IgD-negative memory B cell (primary cell): Measurements from ENCODE around the gene KRT2. TPM values are rescaled to one million over a fixed set of nuclear protein-coding genes. Genes with fewer than 3 reads are reported as not detected.

Experiments used
- H3K27ac Mint-ChIP-seq, 3 donors: one replicate each; pipeline ENCODE4 v1.8.0; 2020 to 2022; ENCODE audit warnings: mild to moderate bottlenecking in 3 of 3, mixed read lengths in 3 of 3, moderate library complexity in 1 of 3
- H3K27me3 Mint-ChIP-seq: one replicate; pipeline ENCODE4 v1.8.0; 2021; ENCODE audit warnings: mixed read lengths
- H3K36me3 Mint-ChIP-seq: one replicate; pipeline ENCODE4 v1.8.0; 2020; ENCODE audit warnings: mild to moderate bottlenecking, mixed read lengths
- H3K4me1 Mint-ChIP-seq, 3 donors: one replicate each; pipeline ENCODE4 v1.8.0; 2020 to 2022; ENCODE audit warnings: mixed read lengths in 3 of 3, mild to moderate bottlenecking in 1 of 3
- H3K4me3 Mint-ChIP-seq, 4 donors: one replicate each; pipeline ENCODE4 v1.8.0; 2020 to 2022; ENCODE audit warnings: mild to moderate bottlenecking in 4 of 4, mixed read lengths in 4 of 4, moderate library complexity in 3 of 4
- H3K9me3 Mint-ChIP-seq, 3 donors: one replicate each; pipeline ENCODE4 v1.8.0; 2020 to 2021; ENCODE audit warnings: mixed read lengths in 3 of 3, mild to moderate bottlenecking in 1 of 3
- polyA plus RNA-seq: library from polyadenylated mRNA; unstranded; fragments of 300-500 nt; fragmentation: Illumina TruSeq; gene quantifications from one replicate; pipeline ENCODE4 v1.2.3, GENCODE V29; 2021

KRT2 gene
- polyA plus RNA-seq, 1 donor from 2014 or later: not detected

DNA sequence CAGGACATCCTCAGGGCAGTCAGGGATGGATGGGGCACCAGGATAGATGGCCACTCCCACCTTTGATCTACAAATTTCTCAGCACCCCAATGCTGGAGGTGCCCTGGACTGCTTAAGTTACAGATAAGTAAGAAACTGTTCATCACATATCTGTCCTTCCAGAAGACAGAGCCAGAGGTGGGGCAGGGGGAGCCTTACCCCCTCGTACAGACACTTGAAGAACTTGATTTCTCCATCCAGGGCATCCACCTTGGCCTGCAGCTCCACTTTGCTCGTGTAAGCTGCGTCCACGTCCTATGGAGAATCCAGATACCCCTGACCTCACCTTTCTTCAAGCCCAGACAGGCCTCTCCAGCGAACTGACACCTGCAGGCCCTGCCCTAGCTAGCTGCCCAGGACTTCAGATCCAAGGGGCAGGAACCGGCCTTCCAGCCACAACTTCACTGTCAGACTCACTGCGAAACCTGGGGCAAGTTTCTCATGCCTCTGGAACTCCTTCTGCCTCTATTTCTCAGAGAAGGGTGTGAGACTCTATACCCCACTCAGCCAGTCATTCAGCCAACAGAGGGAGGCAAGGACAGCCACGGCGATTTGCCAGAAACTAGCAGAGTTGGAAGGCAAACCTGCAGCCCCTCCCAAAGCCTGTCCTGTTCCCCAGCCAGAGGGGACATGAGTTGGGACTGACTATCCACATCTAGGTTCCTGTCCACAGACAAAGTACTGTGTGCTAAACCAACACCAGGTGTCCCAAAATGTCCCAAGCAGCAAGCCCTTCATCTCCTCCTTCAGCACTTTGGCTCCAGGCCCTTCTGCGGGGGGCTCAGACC lies 37.4 kb downstream of the KRT2 start:
- Mint-ChIP-seq H3K27ac (no peak overlapping the region), H3K4me3 (no peak overlapping the region), H3K4me1 (no peaks in the 10 kb centered on the region), H3K36me3 (peaks cover 2% of the 10 kb centered on the region), H3K9me3 (peaks cover 0 to 2% (median 0%) of the 10 kb centered on the region in 3 donors), H3K27me3 (peaks cover 36% of the 10 kb centered on the region)

DNA sequence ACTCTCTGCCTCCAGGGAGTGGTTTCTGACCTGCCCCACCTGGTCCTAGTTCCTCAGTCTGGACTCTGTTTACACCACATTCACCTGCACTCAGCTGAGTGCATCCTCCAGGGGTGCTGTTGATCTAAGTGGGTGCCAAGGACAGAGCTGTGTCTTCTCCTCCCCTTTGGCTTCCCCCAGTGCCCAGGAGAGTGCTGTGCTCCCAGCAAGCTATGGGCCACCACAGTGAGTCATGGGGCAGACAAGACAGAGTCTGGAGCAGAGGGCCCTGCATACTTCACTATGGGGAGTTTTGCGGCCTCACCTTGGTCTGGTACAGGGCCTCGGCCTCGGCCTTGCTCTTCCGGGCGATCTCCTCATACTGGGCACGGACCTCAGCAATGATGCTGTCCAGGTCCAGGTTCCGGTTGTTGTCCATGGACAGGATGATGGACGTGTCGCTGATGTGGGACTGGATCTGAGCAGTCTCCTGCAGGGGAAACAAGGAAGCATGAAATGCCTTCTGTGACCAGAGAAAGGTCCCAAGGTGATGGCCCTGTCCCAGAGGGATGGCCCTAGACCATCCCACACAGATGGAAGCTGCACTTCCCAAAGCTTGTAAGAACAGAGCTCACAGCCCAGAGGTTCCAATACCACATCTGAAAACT lies 38.5 kb downstream of the KRT2 start:
- H3K36me3 Mint-ChIP-seq: no peaks in the 10 kb centered on the region
- H3K27ac Mint-ChIP-seq: peak overlapping the region in 1 of 3 donors; percentile 59
- peaks cover 0 to 2% (median 0%) of the 10 kb centered on the region in 3 donors for H3K4me1 Mint-ChIP-seq
- H3K27me3 Mint-ChIP-seq: peaks cover 39% of the 10 kb centered on the region
- H3K9me3 Mint-ChIP-seq: no peaks in the 10 kb centered on the region
- H3K4me3 Mint-ChIP-seq: no peak overlapping the region

DNA sequence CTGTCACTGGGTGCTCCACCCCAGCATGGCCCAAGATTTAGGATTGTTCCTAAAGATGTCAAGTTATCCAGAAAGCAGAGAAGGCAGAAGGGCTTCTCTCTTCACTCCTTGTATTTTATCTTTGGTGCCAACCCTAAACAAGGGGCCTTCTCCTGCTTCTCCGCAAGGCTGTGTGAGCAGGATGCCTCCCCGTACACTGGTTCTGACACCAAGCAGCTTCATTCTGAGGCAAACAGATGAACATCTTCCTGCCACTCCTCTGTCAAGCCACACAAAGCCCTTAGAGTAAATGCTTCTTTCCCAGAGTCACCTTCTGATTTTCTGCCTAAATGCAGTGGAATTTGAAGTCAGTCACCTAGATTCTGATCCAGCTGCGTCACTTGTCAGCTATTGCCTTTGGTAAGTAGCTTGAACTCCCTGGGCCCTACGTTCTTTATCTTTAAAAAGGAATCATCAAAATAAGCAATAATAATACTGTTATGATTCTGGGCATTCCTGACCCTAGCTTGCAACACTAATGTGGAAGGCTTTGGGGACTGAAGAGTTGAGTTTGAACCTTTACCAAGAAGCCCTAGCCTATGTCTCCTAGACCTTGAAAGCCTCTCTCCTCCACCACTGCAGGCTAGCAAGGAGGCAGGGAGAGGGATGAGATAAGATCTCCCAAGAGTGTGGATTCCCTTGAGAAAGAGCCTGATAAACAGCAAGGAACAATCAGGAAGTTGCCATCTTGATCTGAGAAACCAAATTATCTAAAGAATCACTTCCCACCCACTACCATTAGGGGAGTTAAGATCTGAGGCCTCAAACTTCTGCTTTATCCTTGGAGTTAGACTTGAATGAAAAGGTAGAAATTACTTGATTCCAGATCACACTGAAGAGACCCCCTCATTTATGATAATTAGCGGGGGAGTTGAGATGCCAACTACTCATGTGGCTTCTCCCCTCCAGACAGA lies 39.3 kb downstream of the KRT2 start:
- H3K4me1 Mint-ChIP-seq: peaks cover 0 to 2% (median 0%) of the 10 kb centered on the region in 3 donors
- peaks cover 39% of the 10 kb centered on the region for H3K27me3 Mint-ChIP-seq
- H3K27ac Mint-ChIP-seq: peak overlapping the region in 1 of 3 donors; percentile 1
- no peaks in the 10 kb centered on the region for H3K9me3 Mint-ChIP-seq
- no peak overlapping the region for H3K4me3 Mint-ChIP-seq
- no peaks in the 10 kb centered on the region for H3K36me3 Mint-ChIP-seq

DNA sequence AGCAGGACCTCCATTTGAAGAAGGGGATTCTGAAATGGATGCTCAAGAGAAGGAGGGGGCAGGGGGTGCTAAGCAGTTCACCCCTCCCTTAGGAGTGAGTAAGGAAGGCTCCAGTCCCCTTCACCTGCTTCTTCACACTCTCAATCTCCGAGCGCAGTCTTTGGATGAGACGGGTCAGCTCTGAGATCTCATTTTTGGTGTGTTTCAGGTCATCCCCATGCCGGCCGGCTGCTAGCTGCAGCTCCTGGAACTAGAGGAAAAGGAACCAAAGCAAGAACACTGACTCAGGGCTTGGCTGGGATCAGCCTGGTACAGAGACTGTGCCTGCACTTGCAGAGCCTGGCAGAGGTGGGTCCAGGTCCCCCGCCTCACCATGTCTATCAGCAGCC lies 40.9 kb downstream of the KRT2 start:
- Mint-ChIP-seq H3K9me3 (no peaks in the 10 kb centered on the region), H3K36me3 (no peaks in the 10 kb centered on the region), H3K27me3 (peaks cover 35% of the 10 kb centered on the region), H3K4me1 (peaks cover 0 to 2% (median 0%) of the 10 kb centered on the region in 3 donors), H3K4me3 (no peak overlapping the region), H3K27ac (no peak overlapping the region)

DNA sequence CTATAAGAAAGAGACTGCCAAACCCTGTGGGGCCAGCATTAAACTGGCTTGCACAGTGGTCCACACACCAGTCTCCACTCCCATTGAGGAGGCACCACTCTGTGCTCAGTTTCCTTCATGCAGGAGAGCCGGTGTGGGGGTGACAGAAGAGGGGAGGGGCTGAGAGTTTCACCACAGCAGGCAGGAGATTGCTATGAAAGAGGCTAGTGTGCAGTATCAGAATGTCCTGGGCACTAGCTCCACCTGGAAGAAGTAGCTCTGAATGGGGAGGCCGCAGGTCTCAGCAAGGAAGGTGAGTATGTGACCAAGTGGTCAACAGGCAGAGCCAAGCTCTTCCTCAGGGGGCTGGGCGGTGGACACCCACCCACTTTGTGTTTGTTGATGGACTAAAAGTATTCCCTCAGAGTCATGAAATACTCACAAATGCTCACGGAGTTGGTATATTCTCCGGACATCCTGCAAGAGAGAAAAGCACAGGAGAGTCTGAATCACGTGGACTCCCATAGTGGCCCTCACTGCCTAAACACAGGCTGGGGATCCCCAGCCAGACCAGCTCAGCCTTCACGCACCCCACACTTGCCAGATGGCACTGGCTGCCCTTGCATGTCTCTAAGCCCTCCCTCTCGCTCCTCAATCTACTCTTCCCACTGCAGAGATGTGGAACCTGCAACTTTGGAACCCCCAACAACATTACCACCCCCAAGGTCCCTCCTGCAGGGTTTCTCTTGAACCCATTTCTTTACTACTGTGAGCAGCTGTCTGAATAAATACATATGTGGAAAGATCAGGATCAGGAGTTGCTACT lies 43.0 kb downstream of the KRT2 start:
- H3K36me3 Mint-ChIP-seq: no peaks in the 10 kb centered on the region
- H3K27ac Mint-ChIP-seq: no peak overlapping the region
- no peaks in the 10 kb centered on the region for H3K9me3 Mint-ChIP-seq
- no peak overlapping the region for H3K4me3 Mint-ChIP-seq
- H3K27me3 Mint-ChIP-seq: peaks cover 29% of the 10 kb centered on the region
- peaks cover 0 to 2% (median 0%) of the 10 kb centered on the region in 3 donors for H3K4me1 Mint-ChIP-seq

DNA sequence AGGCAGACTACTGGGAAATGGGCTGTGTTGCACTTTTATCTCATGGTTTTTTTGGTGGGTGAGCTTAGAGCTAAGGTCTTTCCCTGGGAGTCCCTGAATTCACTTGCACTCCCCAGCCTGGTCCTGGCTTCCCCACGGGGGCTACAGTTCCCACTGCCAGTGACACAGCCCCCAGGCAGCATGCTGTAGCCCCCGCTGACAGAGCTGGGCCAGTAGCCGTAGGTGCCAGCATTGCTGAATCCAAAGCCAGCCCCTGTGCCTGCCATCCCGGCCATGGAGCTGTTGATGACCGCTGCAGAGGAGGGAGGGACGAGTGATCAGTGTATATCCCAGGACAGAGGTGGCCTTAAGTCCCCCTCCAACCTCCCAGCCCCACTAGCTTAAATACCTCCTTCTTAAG lies 43.9 kb downstream of the KRT2 start:
- Mint-ChIP-seq H3K36me3 (no peaks in the 10 kb centered on the region), H3K4me3 (no peak overlapping the region), H3K27me3 (peaks cover 32% of the 10 kb centered on the region), H3K27ac (no peak overlapping the region), H3K4me1 (peaks cover 0 to 2% (median 0%) of the 10 kb centered on the region in 3 donors), H3K9me3 (no peaks in the 10 kb centered on the region)

DNA sequence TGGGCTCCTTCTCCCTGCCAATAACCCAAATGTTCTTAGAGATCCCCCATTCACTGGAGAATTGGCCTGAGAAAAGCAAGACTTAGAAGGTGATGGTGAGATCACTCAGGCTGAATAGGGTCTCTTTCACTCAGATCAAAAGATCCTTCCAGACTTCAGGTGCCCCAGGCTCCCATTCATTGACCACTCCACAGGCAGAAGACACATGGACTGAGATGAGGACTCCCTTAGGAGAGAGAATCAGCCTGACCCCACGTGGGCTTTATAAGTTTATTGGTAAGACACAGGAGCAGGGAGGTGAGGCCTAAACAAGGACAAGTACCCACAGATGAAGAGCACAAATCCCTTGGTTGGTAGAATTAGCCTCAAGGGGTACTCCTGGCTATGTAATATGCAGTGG lies 44.7 kb downstream of the KRT2 start:
- H3K4me3 Mint-ChIP-seq: no peak overlapping the region

DNA sequence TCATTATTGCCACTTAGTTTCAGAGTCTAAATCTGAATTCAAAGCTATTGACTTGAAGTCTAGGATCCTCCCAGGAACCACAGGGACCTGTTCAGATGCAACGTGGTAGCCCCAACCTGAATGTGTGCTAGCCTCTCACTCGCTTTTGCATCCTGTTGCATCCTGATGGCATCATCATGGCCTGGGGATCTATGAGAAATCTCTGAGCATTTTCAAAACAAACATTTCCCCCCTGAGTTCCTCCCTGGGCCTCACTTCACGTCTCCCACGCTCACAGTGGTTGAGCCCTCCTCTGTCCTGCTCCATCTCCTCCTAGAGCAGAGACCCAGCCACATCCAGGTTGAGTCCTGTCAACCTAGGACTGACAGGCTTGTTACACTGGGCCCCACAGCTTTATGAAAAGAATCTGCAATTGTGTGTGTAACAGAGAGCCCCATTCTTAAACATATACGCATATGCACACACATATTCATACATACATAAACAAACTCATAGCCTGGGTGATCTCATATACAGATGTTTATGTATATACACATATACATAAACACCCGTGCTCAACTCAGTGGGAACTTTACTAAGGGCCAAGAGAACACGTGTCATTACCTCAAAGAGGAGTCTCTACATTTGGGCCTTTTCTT lies 45.3 kb downstream of the KRT2 start:
- Mint-ChIP-seq H3K27me3 (peaks cover 28% of the 10 kb centered on the region), H3K4me3 (no peak overlapping the region), H3K9me3 (no peaks in the 10 kb centered on the region), H3K36me3 (no peaks in the 10 kb centered on the region), H3K27ac (no peak overlapping the region), H3K4me1 (peaks cover 0 to 2% (median 0%) of the 10 kb centered on the region in 3 donors)

More for the DNA sequence above, 44.7 kb downstream of the KRT2 start:
- H3K4me1 Mint-ChIP-seq: peaks cover 0 to 2% (median 0%) of the 10 kb centered on the region in 3 donors
- H3K27me3 Mint-ChIP-seq: peaks cover 32% of the 10 kb centered on the region
- no peaks in the 10 kb centered on the region for H3K9me3 Mint-ChIP-seq
- H3K36me3 Mint-ChIP-seq: no peaks in the 10 kb centered on the region
- H3K27ac Mint-ChIP-seq: no peak overlapping the region

DNA sequence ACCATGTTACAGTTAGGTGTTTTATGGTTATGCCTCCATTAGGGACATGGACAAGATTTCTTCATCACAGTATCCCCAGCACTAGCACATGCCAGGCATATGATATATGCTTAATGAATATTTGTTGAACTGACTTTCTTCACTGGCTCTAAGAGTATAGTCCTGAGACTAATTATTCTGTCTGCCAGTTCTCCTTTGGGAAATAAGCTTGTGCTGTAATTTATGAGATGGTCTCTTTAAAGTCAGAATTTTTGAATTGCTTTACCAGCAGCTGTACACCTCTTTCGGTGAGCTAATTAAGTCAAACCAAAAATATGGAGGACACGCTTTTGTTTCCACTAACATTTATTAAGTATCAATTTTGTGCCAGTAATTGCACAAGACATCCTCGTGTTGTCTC lies 45.9 kb downstream of the KRT2 start:
- Mint-ChIP-seq H3K9me3 (no peaks in the 10 kb centered on the region), H3K27me3 (peaks cover 26% of the 10 kb centered on the region), H3K36me3 (no peaks in the 10 kb centered on the region), H3K4me1 (peaks cover 0 to 2% (median 0%) of the 10 kb centered on the region in 3 donors), H3K27ac (no peak overlapping the region), H3K4me3 (no peak overlapping the region)

DNA sequence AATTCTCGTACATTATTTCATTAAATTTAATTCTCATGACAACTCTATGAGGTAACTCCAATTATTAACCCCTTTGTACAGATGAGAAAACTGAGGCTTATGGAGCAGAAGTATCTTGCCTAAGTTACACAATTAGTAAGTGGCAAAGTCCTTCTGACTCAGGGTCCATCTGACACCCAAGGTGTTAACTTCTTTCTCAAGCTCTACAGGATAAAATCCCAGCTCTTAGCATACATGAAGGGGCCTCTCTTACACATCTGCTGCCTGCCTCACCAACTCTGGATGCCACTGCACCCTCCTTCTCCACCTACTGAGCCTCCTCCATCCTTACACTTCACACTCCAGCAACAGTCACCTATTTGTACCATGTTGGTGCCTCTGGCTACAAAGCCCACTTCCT lies 46.5 kb downstream of the KRT2 start:
- H3K4me3 Mint-ChIP-seq: no peak overlapping the region
- H3K4me1 Mint-ChIP-seq: peaks cover 0 to 2% (median 0%) of the 10 kb centered on the region in 3 donors
- H3K9me3 Mint-ChIP-seq: no peaks in the 10 kb centered on the region
- no peak overlapping the region for H3K27ac Mint-ChIP-seq
- H3K36me3 Mint-ChIP-seq: no peaks in the 10 kb centered on the region
- peaks cover 23% of the 10 kb centered on the region for H3K27me3 Mint-ChIP-seq

DNA sequence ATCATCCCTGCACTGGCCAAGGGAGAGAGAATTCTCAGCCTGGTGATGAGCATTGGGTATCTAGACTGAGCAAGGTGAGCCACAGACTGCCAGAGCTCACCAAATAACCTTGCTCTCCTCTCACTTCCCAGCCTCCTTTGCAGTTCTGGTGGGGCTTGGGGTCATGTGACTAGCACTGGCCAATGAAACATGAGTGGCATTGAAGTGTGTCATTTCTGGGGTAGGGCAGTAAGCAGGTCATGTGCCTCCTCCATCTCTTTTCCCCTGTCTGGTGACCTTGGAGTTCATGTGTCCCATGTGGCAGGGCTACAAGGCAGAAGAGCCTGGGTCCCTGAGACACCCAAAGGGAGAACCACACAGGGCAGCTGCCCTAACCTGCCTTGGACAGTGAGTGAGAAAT lies 47.2 kb downstream of the KRT2 start:
- peak overlapping the region in 1 of 3 donors; percentile 74 for H3K27ac Mint-ChIP-seq
- no peak overlapping the region for H3K4me3 Mint-ChIP-seq
- no peaks in the 10 kb centered on the region for H3K36me3 Mint-ChIP-seq

DNA sequence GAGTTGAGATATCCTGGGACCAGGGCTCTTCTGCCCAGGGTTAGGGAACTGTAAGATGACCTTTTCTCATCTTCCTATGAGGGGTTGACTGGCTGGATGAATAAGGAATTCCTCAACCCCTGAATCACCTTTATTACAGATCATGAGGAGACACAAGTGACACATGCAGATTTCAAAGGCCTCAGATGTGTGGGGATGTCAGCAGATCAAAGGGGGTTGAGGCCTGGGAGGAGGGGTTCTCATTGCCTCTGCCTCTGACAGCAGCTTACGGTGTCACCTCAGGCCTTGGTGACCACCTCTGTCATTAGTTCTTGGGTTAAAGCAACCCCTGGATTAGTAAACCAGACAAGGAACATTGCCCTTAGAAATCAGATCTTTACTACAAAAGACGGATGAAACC lies 48.7 kb downstream of the KRT2 start:
- no peak overlapping the region for H3K4me3 Mint-ChIP-seq
- no peak overlapping the region for H3K27ac Mint-ChIP-seq
- peaks cover 21% of the 10 kb centered on the region for H3K27me3 Mint-ChIP-seq
- H3K36me3 Mint-ChIP-seq: no peaks in the 10 kb centered on the region
- peaks cover 0 to 2% (median 0%) of the 10 kb centered on the region in 3 donors for H3K9me3 Mint-ChIP-seq
- peaks cover 0 to 2% (median 0%) of the 10 kb centered on the region in 3 donors for H3K4me1 Mint-ChIP-seq

More for the DNA sequence above, 47.2 kb downstream of the KRT2 start:
- peaks cover 26% of the 10 kb centered on the region for H3K27me3 Mint-ChIP-seq
- H3K9me3 Mint-ChIP-seq: no peaks in the 10 kb centered on the region
- peaks cover 0 to 2% (median 0%) of the 10 kb centered on the region in 3 donors for H3K4me1 Mint-ChIP-seq

DNA sequence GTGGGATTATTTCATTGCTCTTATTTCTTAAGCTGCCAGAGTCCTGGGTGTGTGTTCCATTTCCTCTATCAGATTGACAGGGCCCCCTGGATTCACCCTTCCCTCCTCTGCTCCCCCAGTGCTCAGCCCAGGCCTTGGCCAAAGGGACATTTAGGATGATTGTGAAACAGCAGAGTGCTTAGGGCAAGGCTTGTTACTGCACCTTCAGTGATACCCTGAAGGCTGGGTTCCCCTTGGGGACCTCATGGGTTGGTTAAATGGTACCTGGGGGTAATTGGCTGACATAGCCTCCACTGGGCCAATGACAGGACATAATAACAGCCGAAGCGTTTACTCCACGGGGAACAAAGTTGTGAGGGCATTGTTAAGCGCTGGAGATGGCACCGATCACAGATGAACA lies 49.5 kb downstream of the KRT2 start:
- Mint-ChIP-seq H3K36me3 (no peaks in the 10 kb centered on the region), H3K4me1 (peaks cover 0 to 2% (median 0%) of the 10 kb centered on the region in 3 donors), H3K4me3 (no peak overlapping the region), H3K27ac (no peak overlapping the region), H3K9me3 (peaks cover 0 to 2% (median 0%) of the 10 kb centered on the region in 3 donors), H3K27me3 (peaks cover 21% of the 10 kb centered on the region)

DNA sequence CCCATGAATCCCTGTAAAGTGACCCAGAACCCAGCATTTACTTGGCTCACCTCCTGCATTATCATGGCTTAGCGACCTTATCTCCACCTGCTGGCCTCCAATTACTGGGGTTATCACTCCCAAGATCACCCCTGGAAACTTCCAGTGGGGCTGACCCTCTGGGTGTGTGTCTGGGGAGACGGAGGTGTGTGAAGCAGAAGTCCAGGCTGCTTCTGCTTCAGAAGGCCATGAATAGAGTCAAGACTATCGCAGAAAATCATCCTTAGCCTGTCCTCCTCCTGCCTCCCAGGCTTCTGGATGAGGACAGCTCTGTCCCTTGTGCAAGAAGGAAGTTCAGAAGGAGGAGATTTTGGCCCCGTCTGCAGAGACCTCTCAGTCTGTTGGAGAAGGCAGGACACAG lies 50.3 kb downstream of the KRT2 start:
- Mint-ChIP-seq H3K36me3 (no peaks in the 10 kb centered on the region), H3K9me3 (peaks cover 0 to 2% (median 0%) of the 10 kb centered on the region in 3 donors), H3K27ac (no peak overlapping the region), H3K27me3 (peaks cover 20% of the 10 kb centered on the region), H3K4me3 (no peak overlapping the region), H3K4me1 (peaks cover 0 to 2% (median 0%) of the 10 kb centered on the region in 3 donors)
